Purkinje cell (primary cell): Measurements from ENCODE around the gene CACNA1H. TPM values are rescaled to one million over a fixed set of nuclear protein-coding genes. Genes with fewer than 3 reads are reported as not detected.

Experiments used
- polyA plus RNA-seq: library from polyadenylated mRNA; unstranded; fragments of >200 nt; fragmentation: Nextera tagmentation; gene quantifications from 2 replicates; pipeline ENCODE4 v1.2.1, GENCODE V29; 2014

The CACNA1H gene
- 0.13 TPM in 1 of 2 replicates, not detected in the other for polyA plus RNA-seq

GRCh38 chr16:1152651-1153259 is at the start of gene CACNA1H:
CACNA1H (plus strand) TSS chr16:1153106; CDS start chr16:1153738, 632 bp downstream.

GRCh38 chr16:1225051-1225451 is 72.1 kb downstream of the CACNA1H start, which contains the start of gene TPSG1:
TPSG1 (minus strand) TSS chr16:1225268; CDS start chr16:1225252, 16 bp downstream.

DNA sequence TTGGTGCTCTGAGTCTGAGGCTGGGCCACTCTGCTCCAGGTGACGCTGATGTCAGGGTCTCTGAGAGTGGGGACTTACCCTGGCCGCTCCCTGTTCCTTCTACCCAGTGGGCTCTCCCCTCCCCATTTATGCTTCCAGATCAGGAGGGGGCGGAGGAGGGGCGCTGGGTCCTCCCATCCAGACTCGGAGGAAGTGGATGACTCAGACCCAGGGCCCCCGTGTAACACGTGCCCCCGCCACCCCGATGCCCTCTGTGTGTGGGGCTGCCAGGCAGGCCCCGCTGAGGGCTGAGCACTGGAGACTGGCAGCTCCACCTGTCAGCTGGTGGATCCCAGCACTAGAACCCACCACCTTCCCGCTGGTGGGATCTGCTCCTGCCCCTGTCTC is 77.2 kb downstream of the CACNA1H start, which contains the start of gene TPSB2:
Gene TPSB2, minus strand, starts transcription at position 101 of the 387 bp plus-strand sequence. CDS start 233 bp downstream, outside the sequence.

DNA sequence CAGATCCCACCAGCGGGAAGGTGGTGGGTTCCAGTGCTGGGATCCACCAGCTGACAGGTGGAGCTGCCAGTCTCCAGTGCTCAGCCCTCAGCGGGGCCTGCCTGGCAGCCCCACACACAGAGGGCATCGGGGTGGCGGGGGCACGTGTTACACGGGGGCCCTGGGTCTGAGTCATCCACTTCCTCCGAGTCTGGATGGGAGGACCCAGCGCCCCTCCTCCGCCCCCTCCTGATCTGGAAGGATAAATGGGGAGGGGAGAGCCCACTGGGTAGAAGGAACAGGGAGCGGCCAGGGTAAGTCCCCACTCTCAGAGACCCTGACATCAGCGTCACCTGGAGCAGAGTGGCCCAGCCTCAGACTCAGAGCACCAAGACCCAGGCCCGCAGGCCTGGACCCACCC is 87.5 kb downstream of the CACNA1H start, which contains the start of gene TPSAB1:
Gene TPSAB1, plus strand, starts transcription at position 270 of the 400 bp plus-strand sequence. CDS start 234 bp downstream, outside the sequence.

DNA sequence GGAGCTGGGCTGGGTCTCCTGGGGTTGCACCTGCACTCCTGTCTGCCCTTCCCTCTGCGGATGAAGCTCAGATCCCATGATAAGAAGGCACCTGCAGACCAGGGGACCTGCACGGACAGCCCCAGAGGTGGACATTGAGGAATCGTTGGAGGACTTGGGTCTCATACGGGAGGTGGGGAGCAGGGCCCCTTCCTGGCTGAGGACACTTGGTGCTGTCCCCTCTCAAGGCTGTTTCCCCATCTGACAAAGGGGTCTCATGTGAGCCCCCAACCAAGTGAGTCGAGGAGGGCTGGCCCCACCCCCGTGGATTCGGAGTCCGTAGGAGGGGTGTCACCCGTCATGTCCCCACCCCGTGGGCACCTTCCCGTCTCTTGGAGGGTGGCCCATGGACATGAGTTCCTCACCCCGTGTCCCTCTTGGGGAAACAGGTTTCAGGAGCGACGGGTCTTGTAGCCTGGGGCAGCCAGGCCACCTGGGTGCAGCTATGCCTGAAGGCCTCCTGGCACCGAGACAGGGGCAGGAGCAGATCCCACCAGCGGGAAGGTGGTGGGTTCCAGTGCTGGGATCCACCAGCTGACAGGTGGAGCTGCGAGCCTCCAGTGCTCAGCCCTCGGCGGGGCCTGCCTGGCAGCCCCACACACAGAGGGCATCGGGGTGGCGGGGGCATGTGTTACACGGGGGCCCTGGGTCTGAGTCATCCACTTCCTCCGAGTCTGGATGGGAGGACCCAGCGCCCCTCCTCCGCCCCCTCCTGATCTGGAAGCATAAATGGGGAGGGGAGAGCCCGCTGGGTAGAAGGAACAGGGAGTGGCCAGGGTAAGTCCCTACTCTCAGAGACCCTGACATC is 102.6 kb downstream of the CACNA1H start, which contains the start of gene TPSD1:
Gene TPSD1, plus strand, starts transcription at position 794 of the 847 bp plus-strand sequence. CDS start 212 bp downstream, outside the sequence.

Other genes with a start within 250 kb of the CACNA1H start
- 4.4 and 7.5 TPM in 2 replicates for gene LMF1, start 182.1 kb upstream of the CACNA1H start, polyA plus RNA-seq
- gene SOX8, start 171.3 kb upstream of the CACNA1H start, polyA plus RNA-seq: 0.12 and 0.13 TPM in 2 replicates
- gene SSTR5, start 80.4 kb upstream of the CACNA1H start, polyA plus RNA-seq: not detected in 2 replicates
- not detected in 2 replicates for gene C1QTNF8, start 56.9 kb upstream of the CACNA1H start, polyA plus RNA-seq
- not detected in 2 replicates for gene TPSG1, start 72.2 kb downstream of the CACNA1H start, polyA plus RNA-seq
- gene TPSB2, start 77.1 kb downstream of the CACNA1H start, polyA plus RNA-seq: not detected in 2 replicates
- gene TPSAB1, start 87.6 kb downstream of the CACNA1H start, polyA plus RNA-seq: not detected in 2 replicates
- gene TPSD1, start 103.0 kb downstream of the CACNA1H start, polyA plus RNA-seq: not detected in 2 replicates
- 7.7 and 10.6 TPM in 2 replicates for gene UBE2I, start 156.5 kb downstream of the CACNA1H start, polyA plus RNA-seq
- 0.43 and 1.5 TPM in 2 replicates for gene BAIAP3, start 180.5 kb downstream of the CACNA1H start, polyA plus RNA-seq
- 8.4 and 12.0 TPM in 2 replicates for gene TSR3, start 198.8 kb downstream of the CACNA1H start, polyA plus RNA-seq
- gene GNPTG, start 198.8 kb downstream of the CACNA1H start, polyA plus RNA-seq: 24.3 and 38.4 TPM in 2 replicates